Esophagus squamous epithelium (tissue), 5 donors: ENCODE data around the gene S100G. TPM values are rescaled to one million over a fixed set of nuclear protein-coding genes. Genes with fewer than 3 reads are reported as not detected.

Source experiments
- DNase-seq: peaks from one replicate; lab custom pipeline; 2025; lab: John Stamatoyannopoulos, UW
- H3K27ac ChIP-seq, 4 donors: fragments of 200-600 bp; sonication (generic); one replicate each; pipeline ENCODE4 v1.5.1; 2016 to 2019; ENCODE audit warnings: mild to moderate bottlenecking in 1 of 4
- H3K27me3 ChIP-seq, 4 donors: fragments of 200-600 bp; sonication (generic); 1 replicate in 3 of 4; 2 replicates in 1 of 4; pipeline versions ENCODE4 v1.5.1 to v1.6.0; 2017 to 2021; ENCODE audit warnings: antibody characterized with exemption in 1 of 4
- H3K36me3 ChIP-seq, 3 donors: fragments of 200-600 bp; sonication (generic); one replicate each; pipeline ENCODE4 v1.5.1; 2016 to 2019
- H3K4me1 ChIP-seq, 3 donors: fragments of 200-600 bp; sonication (generic); one replicate each; pipeline ENCODE4 v1.5.1; 2017 to 2019
- H3K4me3 ChIP-seq, 4 donors: fragments of 200-600 bp; sonication (generic); 1 replicate in 3 of 4; 2 replicates in 1 of 4; pipeline ENCODE4 v1.5.1; 2016 to 2019; ENCODE audit warnings: mild to moderate bottlenecking in 2 of 4, moderate library complexity in 1 of 4
- H3K9me3 ChIP-seq, 3 donors: fragments of 200-600 bp; sonication (generic); one replicate each; pipeline ENCODE4 v1.5.1; 2016 to 2019
- CTCF ChIP-seq, 6 experiments: fragments of 450-650 bp in 4 of 6; fragments of 200-600 bp in 2 of 6; sonication (generic) in 2 of 6; IDR thresholded peaks; one replicate each; pipeline ENCODE4 v1.5.1; 2016 to 2019; ENCODE audit warnings: antibody characterized with exemption in 6 of 6, mild to moderate bottlenecking in 4 of 6, moderate library complexity in 4 of 6
- POLR2A ChIP-seq, 4 donors: fragments of 450-650 bp; IDR thresholded peaks; one replicate each; pipeline ENCODE4 v1.6.1; 2017; ENCODE audit warnings: antibody characterized with exemption in 4 of 4, mild to moderate bottlenecking in 4 of 4, moderate library complexity in 3 of 4
- WGBS, 2 donors: methylation state at CpG; one replicate each; pipeline ENCODE4 v1.1.5; 2018; 5-methylcytosine and 5-hydroxymethylcytosine counted together
- intact Hi-C: fragments of 100-400 bp; cut with DNase I; formaldehyde crosslinking; loops from one replicate; pipeline ENCODE4 v1.15.0; 2022
- small RNA-seq, 4 donors: library from RNA; depleted of rRNA; stranded (forward); fragments of <200 nt; gene quantifications; one replicate each; pipeline ENCODE3, GENCODE V24; 2016
- total RNA-seq, 4 donors: library from RNA; depleted of rRNA; stranded (reverse); fragments of >200 nt; gene quantifications; one replicate each; pipeline ENCODE4 v1.1.0, GENCODE V29; 2016
- donor health status: DM: yes; HTN: yes; CAD: no.

S100G gene
- total RNA-seq, 4 donors from 2014 or later: not detected

DNA sequence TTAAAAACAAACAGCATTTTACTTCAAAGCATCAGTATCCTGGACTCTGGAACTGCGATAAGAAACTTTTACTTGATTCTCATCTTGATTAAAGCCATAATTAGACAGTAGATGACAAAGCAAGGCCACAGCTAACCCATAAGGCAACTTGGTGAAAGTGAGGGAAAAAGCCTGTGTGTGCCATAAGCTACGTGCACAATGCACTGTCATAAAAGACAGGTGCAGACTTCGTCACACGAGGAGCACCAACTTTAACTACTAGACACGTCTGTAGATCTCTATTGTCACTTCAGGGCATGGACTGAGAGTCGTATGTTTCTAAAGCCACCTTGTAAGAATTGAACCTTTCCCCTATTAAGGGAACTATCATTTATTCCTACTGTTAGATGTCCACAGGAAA is 49.4 kb downstream of the S100G start:
- intact Hi-C loops: loop anchor here (10.0 kb wide), 1 partner anchor 265 kb away; no protein-coding TSS in a partner anchor
- no peak overlapping the region for H3K27ac ChIP-seq
- H3K4me3 ChIP-seq: no peak overlapping the region
- H3K9me3 ChIP-seq: no peaks in the 10 kb centered on the region
- no peak for DNase-seq
- no peaks in the 10 kb centered on the region for H3K4me1 ChIP-seq
- peaks cover 0 to 14% (median 0%) of the 10 kb centered on the region in 3 donors for H3K36me3 ChIP-seq
- no peaks in the 10 kb centered on the region for H3K27me3 ChIP-seq
- WGBS, 2 donors: 80 to 85% methylated on average over 6 of the region's 6 CpGs
- TF ChIP-seq POLR2A (IDR thresholded peaks at IDR 0.05): no peak
- TF ChIP-seq CTCF (IDR thresholded peaks at IDR 0.05): no peak

DNA sequence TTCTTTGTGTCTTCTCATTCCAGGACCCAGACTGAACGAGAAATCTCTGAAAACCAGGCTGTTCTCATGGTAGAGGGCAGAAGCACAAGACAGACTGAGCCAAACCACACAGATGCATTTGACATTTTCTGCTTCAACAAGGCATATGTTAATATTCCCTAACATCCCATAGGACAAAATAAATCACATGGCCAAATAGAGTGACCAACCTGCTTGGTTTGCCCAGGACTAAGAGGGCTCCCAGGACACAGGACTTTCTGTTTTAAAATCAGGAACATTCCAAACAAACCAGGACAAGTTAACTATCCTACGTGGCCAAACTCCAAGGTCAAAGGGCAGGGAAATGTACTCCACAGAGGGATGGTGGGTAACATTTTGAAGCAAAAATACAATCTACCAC is 50.8 kb downstream of the S100G start:
- H3K9me3 ChIP-seq: no peaks in the 10 kb centered on the region
- no peak overlapping the region for H3K27ac ChIP-seq
- intact Hi-C loops: no loop called here
- WGBS, 2 donors: 66 to 94% methylated on average over 2 of the region's 2 CpGs
- H3K4me3 ChIP-seq: no peak overlapping the region
- no peak for DNase-seq
- H3K4me1 ChIP-seq: no peaks in the 10 kb centered on the region
- peaks cover 0 to 14% (median 0%) of the 10 kb centered on the region in 3 donors for H3K36me3 ChIP-seq
- TF ChIP-seq POLR2A (IDR thresholded peaks at IDR 0.05): no peak
- no peak for TF ChIP-seq CTCF (IDR thresholded peaks at IDR 0.05)
- no peaks in the 10 kb centered on the region for H3K27me3 ChIP-seq

GRCh38 chrX:16702700-16703599 is 53.0 kb downstream of the S100G start:
- no peak for DNase-seq
- WGBS, 2 donors: 85 to 89% methylated on average over 12 to 15 of the region's 15 CpGs
- H3K4me1 ChIP-seq: no peaks in the 10 kb centered on the region
- TF ChIP-seq POLR2A (IDR thresholded peaks at IDR 0.05) (no peak), CTCF (IDR thresholded peaks at IDR 0.05) (no peak)
- intact Hi-C loops: no loop called here
- no peak overlapping the region for H3K4me3 ChIP-seq
- no peaks in the 10 kb centered on the region for H3K27me3 ChIP-seq
- H3K9me3 ChIP-seq: no peaks in the 10 kb centered on the region
- H3K27ac ChIP-seq: no peak overlapping the region
- H3K36me3 ChIP-seq: peaks cover 0 to 15% (median 0%) of the 10 kb centered on the region in 3 donors

Small RNA genes within 50 kb of the gene (small RNA-seq; reads per million reads assigned to genes)
- 0 reads per million in 4 donors for gene MIR548AM

Other genes with a start within 250 kb of the S100G start
- 1 to 10 TPM; 4.1 to 9.7 (median 6.3) TPM for gene CTPS2, start 62.5 kb downstream of the S100G start, total RNA-seq
- gene SYAP1, start 69.5 kb downstream of the S100G start, total RNA-seq: 10 to 100 TPM; 16.2 to 22.8 (median 18.2) TPM
- gene TXLNG, start 136.3 kb downstream of the S100G start, total RNA-seq: 10 to 100 TPM in 2 of 4 donors, 1 to 10 TPM in 2; 6.4 to 14.9 (median 10.9) TPM
- 10 to 100 TPM; 41.1 to 91.9 (median 74.1) TPM for gene RBBP7, start 220.2 kb downstream of the S100G start, total RNA-seq